ENCODE results near the gene CCDC38.
"Not testable (repeated sequence)": the region's sequence is repeated elsewhere in the genome, so short reads cannot be mapped to it uniquely, and the experiment has no call there.

Gene CCDC38

DNA sequence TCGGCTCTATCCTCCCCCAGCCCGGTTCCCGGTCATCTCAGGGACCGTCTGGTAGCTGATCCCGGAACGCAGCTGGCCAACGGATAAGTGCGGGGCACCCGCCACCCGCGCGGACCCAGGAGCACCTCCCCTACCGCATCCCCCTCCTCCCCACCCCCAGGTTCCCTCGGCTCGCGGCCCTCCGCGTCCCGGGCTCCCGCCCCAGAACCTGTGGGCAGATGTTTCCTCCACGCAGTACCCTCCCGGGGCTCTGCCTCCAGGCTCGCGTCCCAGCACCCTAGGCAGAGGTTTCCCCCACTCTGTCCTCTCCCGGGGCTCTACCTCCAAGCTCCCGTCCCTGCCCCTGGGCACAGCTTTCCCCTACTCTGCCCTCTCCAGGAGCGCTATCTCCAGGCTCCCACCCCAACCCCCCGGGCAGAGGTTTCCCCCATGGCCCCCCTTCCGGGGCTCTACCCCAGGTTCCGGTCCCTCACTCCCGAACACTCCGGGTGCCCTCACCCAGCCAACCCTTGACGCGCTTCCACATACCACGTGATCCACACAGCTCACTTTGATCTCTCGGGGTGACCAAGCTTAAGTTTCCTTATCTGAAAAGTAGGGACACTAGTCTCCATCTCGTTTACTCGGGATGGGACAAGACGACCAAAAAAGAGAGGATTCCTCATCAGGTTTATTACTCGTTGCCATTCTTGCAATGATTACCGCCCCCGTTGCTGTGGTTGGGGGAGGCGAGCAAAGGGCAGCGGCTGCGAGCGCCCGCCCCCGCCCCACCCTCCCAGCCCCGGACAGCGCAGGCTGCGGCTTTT, at the start of gene CCDC38:
TSS of gene CCDC38 (minus strand) at position 91 of the 806 bp plus-strand sequence. CDS start 6,105 bp downstream, outside the sequence.
- H3K27ac ChIP-seq = peak within 1 kb of the TSS; percentile 47
- peak; percentile 14 for DNase-seq (ENCODE audit: low read depth, low spot score)

DNA sequence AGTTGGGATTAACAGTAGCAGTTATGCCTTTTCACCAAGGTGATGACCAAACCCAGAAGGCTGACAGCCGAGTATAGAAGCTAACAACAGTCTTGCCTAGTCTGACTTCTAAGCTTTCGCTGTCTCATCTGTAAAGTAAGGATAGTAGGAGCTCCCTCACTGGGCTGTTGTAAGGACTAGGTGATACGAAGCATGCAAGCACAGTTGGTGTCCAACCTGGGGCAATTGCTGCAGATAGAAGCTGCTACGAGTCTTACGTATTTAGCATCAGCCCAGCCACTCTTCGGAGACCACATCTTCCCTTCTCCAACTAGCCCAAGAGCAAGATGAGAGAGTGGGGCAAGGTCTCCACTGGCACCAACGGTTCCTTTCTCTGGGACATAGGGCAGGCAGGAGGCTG, 47.7 kb upstream of the CCDC38 start:
- H3K27ac ChIP-seq = no peak overlapping the region
- no peak for DNase-seq (ENCODE audit: low read depth, low spot score)

DNA sequence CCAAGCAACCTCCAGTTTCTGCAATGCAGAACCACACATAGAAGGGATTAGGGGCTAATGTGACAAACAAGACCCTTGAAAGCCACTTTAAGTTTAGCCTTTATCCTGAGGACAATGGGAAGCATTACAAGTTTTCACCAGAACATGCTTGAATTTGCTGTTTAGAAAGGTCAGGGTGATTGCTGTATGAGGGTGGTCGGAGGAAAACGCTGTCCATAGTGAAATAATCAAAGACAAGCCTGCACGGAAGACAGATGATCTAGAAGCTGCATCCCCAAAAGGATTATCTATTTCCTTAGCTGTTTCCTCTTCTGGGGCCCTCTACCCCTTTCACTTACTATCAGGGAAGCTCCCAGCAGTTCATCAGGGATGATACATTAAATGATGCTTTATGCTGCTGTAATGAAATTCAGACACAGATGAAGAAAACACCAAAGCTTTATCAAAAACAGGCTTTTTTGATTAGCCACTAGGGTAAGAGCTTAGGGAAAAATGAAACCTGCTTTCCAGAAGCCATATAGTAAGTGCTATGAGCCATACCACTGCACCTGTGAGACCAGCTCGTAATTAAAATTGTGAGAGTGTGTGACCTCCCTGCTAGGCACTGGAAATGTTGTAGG, 47.2 kb upstream of the CCDC38 start:
- H3K27ac ChIP-seq = no peak overlapping the region
- DNase-seq (ENCODE audit: low read depth, low spot score) = no peak

DNA sequence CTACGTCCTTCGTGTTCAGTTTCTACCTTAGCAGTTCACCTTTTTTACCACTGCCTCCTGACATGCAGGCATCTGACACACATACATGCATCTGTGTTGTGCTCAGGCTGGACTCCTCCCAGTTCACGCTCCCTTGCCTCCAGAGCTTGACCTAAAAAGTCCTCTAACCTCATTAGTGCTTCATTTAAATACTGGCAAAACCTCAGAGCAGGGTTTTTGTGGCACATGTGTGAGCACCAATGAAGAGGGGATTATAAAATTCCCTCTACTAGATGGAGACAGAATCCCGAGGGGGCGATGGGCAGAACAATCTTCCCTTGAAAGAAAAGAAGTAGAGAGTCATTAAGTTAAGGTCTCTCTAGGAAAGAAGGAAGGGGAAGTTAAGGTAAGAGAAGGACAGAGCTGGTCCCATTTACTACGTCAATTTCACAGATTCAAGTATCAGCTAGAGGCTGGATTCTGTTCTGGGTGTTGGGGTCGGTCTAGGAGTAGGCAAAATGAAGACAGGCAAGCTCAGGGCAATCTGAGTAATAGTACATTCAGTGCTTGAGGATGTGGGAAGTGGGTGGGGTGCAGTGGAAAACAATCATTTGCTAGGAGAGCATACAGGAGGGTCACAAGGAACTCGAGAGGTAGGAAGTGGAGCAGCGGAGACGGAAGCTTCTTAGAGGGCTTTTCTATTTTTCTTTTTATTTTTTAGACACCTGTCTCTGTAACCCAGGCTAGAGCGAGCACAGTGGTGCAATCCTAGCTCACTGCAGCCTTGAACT, 46.3 kb upstream of the CCDC38 start:
- H3K27ac ChIP-seq = no peak overlapping the region
- DNase-seq (ENCODE audit: low read depth, low spot score) = no peak

DNA sequence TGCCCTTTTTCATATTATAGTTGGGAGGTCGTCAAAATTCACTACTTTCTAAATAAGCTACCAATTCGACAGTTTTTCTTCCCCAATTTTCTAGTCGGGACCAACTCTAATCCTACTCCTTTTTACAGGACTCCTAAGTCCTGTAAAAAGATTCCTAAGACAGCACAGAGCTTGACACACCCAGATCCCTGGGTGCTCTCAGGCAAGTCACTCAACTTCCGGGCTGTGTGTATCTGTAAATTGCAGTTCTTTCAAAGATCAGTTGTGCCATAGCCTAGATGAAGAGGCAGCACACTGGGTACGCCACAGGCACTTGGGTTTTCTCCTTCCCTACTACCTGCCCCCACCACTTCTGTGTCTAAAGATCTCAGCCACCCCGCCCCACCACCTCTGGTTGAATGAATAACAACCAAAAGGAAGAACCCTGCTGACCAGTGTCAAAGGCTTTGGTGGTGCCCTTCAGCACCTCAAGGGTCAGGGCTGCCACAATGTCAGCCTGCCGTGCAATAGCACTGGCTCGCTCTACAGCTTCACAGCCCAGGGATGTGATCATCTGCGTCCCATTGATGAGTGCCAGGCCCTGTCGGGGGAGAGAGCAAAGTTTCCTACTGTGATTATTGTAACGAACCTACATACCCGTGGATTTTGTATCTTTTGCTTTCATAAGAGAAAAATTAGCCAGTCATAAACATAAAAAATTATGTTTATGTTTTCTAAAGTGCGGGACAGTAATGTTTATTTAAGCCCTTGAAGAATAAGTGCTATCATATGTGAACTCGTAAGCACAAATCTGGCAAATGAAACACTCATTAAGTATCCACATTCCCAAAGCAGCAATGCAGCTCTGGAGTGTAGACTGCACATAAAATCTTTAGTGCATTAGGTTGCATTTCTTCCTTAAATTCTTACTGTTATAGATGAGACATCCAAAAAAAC, 44.5 kb upstream of the CCDC38 start:
- no peak for DNase-seq (ENCODE audit: low read depth, low spot score)
- H3K27ac ChIP-seq = no peak overlapping the region

DNA sequence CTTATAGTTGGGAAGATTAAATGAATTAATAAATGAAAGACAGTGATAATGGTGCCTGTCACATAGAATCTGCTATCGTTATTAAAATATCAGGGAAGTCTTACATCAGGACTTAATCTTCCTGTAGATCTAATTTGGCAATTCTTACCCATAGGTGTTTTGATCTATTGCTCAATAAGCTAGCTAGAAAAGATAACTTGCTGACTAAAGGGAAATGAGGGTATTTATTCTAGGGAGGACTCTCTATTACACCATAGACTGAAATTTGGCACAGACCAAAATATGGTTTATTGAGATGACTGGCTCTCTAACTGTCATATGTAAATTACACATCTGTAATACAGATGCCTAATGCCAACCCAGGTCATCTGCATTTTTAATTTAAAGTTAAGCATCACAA, 42.3 kb upstream of the CCDC38 start:
- DNase-seq (ENCODE audit: low read depth, low spot score) = no peak
- H3K27ac ChIP-seq = no peak overlapping the region

DNA sequence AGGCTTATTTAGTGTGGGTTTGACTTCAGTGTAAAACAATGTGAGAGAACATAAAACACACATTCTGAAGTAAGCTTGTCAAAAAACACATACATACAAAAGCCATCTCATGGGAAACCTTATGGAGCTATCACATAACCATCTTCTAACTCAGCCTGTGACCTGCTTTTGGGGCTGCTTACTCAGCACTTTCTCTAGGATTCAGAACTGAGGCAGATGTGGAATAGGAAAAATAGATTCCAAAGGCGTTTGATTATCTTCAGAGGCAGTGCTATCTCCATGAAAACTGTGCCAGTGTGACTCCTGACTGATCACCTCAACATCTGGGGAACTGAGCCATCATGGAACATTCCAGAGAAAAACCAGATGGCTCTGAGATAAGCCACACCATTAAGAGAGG, 40.2 kb upstream of the CCDC38 start:
- no peak for DNase-seq (ENCODE audit: low read depth, low spot score)
- no peak overlapping the region for H3K27ac ChIP-seq

DNA sequence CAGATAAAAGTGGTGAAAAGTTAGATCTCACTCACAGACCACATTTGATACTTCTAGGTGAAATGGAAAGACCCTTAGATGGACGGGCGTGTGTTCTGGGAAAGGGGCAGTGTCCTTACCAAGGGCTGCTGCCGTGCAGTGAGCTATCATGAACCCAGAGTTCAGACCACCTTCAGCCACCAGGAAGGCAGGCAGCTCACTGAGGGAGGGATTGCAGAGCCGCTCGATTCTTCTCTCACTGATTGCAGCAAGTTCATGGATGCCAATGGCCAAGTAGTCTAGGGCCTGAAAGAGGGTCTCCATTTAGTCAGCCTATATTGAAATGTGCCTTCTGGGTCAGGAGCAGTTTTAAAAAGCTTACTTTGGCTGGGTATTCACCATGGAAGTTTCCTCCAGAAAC, 38.0 kb upstream of the CCDC38 start:
- no peak for DNase-seq (ENCODE audit: low read depth, low spot score)

DNA sequence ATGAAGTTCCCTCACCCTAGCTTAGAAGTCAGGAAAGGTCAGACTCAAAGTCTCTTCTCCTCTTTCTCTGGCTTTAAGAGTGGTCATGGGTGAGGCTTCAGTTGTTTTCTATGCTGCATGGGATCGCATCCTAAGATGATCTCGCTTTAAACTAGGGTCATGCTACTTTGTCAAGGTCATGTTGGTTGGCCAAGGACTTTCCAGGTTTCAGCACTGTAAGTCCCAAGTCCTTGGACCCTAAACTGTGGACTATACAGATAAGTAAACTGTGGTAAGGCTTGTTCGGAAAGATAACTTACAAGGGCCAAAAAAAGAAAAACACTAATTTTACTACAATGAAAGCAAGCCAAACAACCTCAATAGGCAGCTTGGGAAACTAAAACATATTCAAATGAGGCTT, 36.4 kb upstream of the CCDC38 start:
- H3K27ac ChIP-seq = no peak overlapping the region
- no peak for DNase-seq (ENCODE audit: low read depth, low spot score)

More for the DNA sequence above, 38.0 kb upstream of the CCDC38 start:
- H3K27ac ChIP-seq = no peak overlapping the region

DNA sequence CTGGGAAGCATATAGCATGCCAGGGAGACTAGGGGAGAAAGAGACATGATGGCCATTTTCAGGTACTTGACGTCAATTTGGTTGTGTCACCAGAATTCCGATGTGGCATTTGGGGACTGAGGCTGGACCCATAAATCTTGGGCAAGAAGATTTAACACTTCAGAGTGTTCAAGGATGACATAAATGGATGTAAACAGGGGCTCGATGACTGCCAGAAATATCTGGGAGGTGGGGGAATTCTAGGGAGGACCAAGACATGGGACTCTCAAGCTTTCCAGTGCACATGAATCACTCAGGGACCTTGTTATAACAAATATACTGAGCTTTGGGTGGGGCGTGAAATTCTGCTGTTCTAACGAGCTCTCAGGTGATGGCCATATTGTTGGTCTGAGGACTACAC, 35.9 kb upstream of the CCDC38 start:
- no peak overlapping the region for H3K27ac ChIP-seq
- DNase-seq (ENCODE audit: low read depth, low spot score) = no peak

DNA sequence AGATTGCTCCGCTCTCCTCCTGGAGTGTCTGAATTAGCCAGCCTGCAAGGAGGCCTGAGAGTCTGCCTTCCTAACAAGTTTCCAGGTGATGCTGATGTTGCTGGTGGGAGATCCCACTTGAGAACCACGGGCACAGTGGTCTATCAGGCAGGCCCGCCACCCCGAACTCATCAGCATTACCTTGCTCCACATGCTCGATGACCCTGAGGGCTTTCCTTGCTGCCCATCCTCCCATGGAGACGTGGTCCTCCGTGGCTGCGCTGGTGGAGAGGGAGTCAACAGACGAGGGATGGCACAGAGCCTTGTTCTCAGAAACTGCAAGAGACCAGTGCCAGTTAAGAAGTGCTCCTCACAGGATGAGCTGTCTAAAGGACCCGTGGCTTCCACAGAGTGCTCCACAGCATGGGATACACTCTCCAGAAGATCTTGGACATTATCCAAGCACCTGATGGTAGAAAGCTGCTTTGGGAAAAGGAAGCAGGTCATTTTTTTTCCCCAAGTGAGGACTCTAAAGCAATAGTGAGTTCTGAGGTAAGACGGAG, 35.4 kb upstream of the CCDC38 start:
- no peak overlapping the region for H3K27ac ChIP-seq
- no peak for DNase-seq (ENCODE audit: low read depth, low spot score)

DNA sequence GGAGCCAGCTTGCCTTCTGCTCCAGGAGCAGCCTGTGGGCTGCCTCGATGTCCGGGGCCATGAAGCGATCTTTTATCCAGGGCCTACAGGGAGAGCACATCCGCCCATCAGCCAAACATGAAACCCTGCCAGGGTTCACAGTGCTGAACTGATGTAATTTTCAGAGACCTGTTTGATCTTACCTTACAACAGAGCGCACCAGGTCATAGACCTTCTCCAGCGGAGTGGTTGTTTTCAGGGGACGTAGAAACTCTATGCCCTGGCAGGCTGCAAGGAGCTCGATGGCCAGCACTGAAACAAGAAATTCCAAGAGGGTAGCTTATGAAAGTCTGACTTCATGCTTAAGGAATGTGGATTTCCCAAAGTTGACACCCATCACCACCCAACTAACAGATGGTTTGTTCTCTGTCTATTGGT, 34.0 kb upstream of the CCDC38 start:
- DNase-seq (ENCODE audit: low read depth, low spot score) = no peak
- H3K27ac ChIP-seq = no peak overlapping the region

DNA sequence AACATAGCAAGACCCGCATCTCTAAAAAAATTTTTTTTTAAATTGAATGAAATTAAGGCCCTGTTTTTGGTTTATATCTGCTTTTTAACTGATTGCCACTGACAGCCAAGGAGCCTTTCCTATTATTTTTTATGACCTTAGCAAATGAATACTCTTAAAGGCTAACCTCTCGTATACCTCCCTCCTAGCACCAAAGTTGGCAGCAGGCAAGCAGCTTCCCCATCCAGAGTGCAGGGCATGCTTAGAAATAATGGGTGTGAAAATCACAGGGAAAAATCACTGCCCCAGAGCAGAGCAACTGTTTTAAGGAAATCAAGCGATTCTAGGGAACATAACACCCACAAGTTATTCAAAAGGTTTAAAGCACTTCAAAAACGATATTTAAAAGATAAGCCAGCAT, 33.1 kb upstream of the CCDC38 start:
- DNase-seq (ENCODE audit: low read depth, low spot score) = no peak
- no peak overlapping the region for H3K27ac ChIP-seq

DNA sequence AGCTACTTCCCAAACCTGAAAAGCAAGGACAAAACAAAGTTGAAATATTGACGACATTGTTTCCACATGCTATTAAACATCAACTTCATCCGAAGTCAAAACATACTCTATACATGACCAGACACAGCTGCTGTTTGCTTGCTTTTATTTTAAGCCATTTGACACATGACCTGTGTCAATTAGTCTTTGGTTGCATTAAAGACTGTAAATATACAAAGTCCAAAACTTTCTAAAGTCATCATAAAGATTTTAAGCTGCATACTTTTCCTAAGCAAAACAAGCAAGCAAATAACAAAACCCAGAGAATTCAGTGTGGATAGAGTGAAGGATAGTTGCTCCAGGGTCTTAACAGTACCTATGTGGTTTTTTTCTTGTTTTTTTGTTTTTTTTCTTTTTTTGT, 31.9 kb upstream of the CCDC38 start:
- no peak for DNase-seq (ENCODE audit: low read depth, low spot score)
- no peak overlapping the region for H3K27ac ChIP-seq

DNA sequence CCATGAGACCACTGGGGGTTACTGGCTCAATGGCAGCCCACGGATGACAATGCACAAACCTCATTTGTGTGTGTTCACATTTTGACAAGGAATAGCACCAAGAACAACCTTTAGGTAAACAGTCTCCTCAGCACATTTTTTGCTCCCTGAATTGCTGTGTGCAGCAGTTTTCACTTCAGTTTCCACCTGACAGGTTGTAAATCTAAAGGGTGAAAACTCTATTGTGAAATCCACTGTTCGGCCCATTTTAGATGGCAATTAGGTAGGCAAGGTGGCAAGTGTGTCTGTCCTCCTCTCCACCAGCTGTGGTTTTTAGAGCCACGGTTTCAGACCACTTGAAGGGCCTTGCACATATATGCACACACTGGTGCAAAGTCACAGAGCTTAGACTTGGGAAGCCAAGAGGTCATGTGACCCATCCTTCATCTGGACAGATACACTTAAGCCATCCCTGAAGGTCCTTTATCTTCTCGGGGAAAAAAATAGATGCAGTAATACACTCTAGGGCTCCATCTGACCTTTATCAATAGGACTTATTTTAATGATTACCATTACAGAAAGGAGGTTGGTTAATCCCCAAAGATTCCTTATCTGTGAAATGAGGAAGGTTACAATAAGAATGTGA, 30.5 kb upstream of the CCDC38 start:
- DNase-seq (ENCODE audit: low read depth, low spot score) = no peak
- H3K27ac ChIP-seq = no peak overlapping the region

DNA sequence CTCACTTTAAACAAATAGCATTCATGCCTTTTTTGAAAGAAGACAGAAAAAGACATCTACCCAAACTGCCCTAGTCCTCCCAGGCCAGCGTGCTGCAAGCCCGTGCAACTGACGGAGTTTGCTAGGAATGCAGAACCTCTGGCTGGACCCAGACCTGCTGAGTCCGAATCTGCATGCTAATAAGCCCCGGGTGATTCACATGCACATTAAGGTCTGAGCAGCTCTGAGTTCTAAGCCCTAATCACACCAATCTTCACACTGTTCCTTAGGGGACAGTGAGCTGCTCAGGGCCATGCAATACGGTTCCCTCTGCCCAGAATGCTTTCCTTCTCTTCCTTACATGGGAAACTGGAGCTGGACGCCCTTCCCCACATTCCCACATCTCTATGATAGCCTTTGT, 28.5 kb upstream of the CCDC38 start:
- peak; percentile 22 for DNase-seq (ENCODE audit: low read depth, low spot score)
- H3K27ac ChIP-seq = no peak overlapping the region

DNA sequence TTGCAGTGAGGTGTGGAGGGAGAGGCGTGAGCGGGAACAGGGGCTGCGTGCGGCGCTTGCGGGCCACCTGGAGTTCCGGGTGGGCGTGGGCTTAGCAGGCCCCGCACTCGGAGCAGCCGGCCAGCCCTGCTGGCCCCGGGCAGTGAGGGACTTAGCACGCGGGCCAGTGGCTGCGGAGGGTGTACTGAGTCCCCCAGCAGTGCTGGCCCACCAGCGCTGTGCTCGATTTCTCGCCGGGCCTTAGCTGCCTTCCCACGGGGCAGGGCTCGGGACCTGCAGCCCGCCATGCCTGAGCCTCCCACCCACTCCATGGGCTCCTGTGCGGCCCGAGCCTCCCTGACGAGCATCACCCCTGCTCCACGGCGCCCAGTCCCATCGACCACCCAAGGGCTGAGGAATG, 26.7 kb upstream of the CCDC38 start:
- DNase-seq (ENCODE audit: low read depth, low spot score); H3K27ac ChIP-seq: not testable (repeated sequence)

DNA sequence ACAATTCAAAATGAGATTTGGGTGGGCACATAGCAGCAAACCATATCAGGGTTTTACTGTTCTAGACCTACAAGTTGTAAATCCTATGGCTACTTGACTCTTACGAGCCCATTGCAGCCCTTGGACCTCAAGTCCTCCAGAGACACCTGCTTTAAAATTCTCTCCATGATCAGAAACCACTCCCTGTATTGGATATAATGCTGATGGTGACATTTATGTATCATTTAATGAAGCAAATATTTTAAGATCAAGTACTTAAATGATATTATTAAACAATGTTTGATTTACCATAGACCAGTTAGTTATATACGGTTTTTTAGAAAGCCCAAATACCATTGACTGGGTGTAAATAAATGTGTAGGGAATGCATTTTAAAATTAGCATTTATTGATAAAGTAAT, 24.9 kb upstream of the CCDC38 start:
- DNase-seq (ENCODE audit: low read depth, low spot score) = no peak
- H3K27ac ChIP-seq = no peak overlapping the region

DNA sequence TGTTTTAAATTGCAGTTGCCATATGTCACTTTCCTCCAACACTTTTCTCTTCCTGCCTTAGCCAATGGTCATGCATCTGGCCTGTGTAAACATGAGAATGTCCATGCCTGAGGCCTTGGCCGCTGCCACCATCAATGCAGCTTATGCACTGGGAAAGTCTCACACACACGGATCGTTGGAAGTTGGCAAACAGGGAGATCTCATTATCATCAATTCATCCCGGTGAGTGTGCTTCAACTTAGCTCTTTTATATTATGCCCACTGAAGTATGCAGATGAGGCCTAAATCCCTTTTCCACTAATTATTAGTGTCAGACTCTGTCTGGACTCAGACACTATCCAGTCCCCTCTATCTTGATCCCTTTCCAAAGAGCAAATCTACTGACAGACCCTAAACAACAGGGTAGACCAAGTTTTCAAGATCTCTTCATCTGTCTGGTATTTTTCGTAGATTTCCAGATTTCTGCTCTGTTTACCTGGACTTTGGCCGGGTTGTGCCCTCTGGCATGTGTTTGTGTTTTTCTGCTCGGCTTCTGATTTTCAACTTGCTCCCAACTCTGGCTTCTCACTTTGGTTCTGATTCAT, 24.0 kb upstream of the CCDC38 start:
- DNase-seq (ENCODE audit: low read depth, low spot score) = no peak
- no peak overlapping the region for H3K27ac ChIP-seq

Measured in epithelial cell of prostate (primary cell).